Esophagus mucosa (tissue), 1 donor: ENCODE data around the gene FAXDC2. TPM values are rescaled to one million over a fixed set of nuclear protein-coding genes. Genes with fewer than 3 reads are reported as not detected.
"Not testable (repeated sequence)": the region's sequence is repeated elsewhere in the genome, so short reads cannot be mapped to it uniquely, and the experiment has no call there.

Source experiments
- ATAC-seq: fragments of 200-7000 bp; cut with Tn5 transposase; one replicate; pipeline ENCODE4 v1.9.1; 2020
- total RNA-seq: library from RNA; stranded (reverse); gene quantifications from one replicate; pipeline ENCODE4 v1.2.4, GENCODE V29; 2023
- donor health status: DM: yes; HTN: yes; CAD: no.

The FAXDC2 gene
- total RNA-seq, 1 donor from 2014 or later = 2.9 TPM

GRCh38 chr5:154829589-154830218, 20.7 kb downstream of the FAXDC2 start:
- ATAC-seq = peak; percentile 90

- peak; percentile 45 for ATAC-seq
Observed at GRCh38 chr5:154829181-154829588, 21.2 kb downstream of the FAXDC2 start.

GRCh38 chr5:154824070-154824469, 26.3 kb downstream of the FAXDC2 start:
- no peak for ATAC-seq

GRCh38 chr5:154823605-154824004, 26.8 kb downstream of the FAXDC2 start:
- peak; percentile 70 for ATAC-seq

- ATAC-seq = not testable (repeated sequence)
Observed at GRCh38 chr5:154822896-154823295, 27.5 kb downstream of the FAXDC2 start.

- no peak for ATAC-seq
Observed at GRCh38 chr5:154820383-154820782, 30.0 kb downstream of the FAXDC2 start.

- ATAC-seq = no peak
Observed at GRCh38 chr5:154819546-154819945, 30.9 kb downstream of the FAXDC2 start.

GRCh38 chr5:154818471-154819116, 31.8 kb downstream of the FAXDC2 start:
- ATAC-seq = no peak

GRCh38 chr5:154817815-154818214, 32.6 kb downstream of the FAXDC2 start:
- no peak for ATAC-seq

- ATAC-seq = no peak
Observed at GRCh38 chr5:154816891-154817492, 33.4 kb downstream of the FAXDC2 start.

- ATAC-seq = no peak
Observed at GRCh38 chr5:154815684-154816247, 34.6 kb downstream of the FAXDC2 start.

- ATAC-seq = no peak
Observed at GRCh38 chr5:154815025-154815424, 35.4 kb downstream of the FAXDC2 start.

- no peak for ATAC-seq
Observed at GRCh38 chr5:154813736-154814135, 36.7 kb downstream of the FAXDC2 start.

- ATAC-seq = no peak
Observed at GRCh38 chr5:154813158-154813557, 37.2 kb downstream of the FAXDC2 start.

- peak; percentile 79 for ATAC-seq
Observed at GRCh38 chr5:154811653-154812465, 38.5 kb downstream of the FAXDC2 start.

- no peak for ATAC-seq
Observed at GRCh38 chr5:154811239-154811638, 39.2 kb downstream of the FAXDC2 start.

- ATAC-seq = no peak
Observed at GRCh38 chr5:154806176-154806575, 44.2 kb downstream of the FAXDC2 start.

GRCh38 chr5:154802050-154802449, 48.4 kb downstream of the FAXDC2 start:
- ATAC-seq = no peak

- ATAC-seq = no peak
Observed at GRCh38 chr5:154801083-154801482, 49.3 kb downstream of the FAXDC2 start.

GRCh38 chr5:154800582-154800981, 49.8 kb downstream of the FAXDC2 start:
- ATAC-seq = no peak

GRCh38 chr5:154797762-154798161, 52.6 kb downstream of the FAXDC2 start:
- ATAC-seq = no peak

GRCh38 chr5:154795235-154795596, 55.2 kb downstream of the FAXDC2 start:
- ATAC-seq = no peak
